Posterior vena cava (tissue), 2 donors: ENCODE data around the gene UBQLNL. TPM values are rescaled to one million over a fixed set of nuclear protein-coding genes. Genes with fewer than 3 reads are reported as not detected.

Experiments
- total RNA-seq, 2 donors: library from RNA; stranded (reverse); fragmentation: NEBNext Ultra II Directional; extraction: Animal tissue kit (Norgen Biotek cat#: 25700); gene quantifications; one replicate each; pipeline ENCODE4 v1.2.1, GENCODE V29; 2021
- donor health status: DM: yes; HTN: yes; CAD: no.
- donor health status: DM: yes; HTN: yes; CAD: no.

UBQLNL gene
- total RNA-seq, 2 donors from 2014 or later = 0.32 to 0.38 TPM

Other genes with a start within 250 kb of the UBQLNL start
- not detected for gene HBE1, start 246.8 kb downstream of the UBQLNL start, total RNA-seq
- gene OR51B4, start 214.8 kb downstream of the UBQLNL start, total RNA-seq = under 1 TPM in 1 of 2 donors, not detected in 1; 0.46 TPM
- gene OR51B2, start 192.4 kb downstream of the UBQLNL start, total RNA-seq = not detected
- under 1 TPM; 0.29 to 0.51 TPM for gene OR51B5, start 173.2 kb downstream of the UBQLNL start, total RNA-seq
- gene OR51B6, start 165.2 kb downstream of the UBQLNL start, total RNA-seq = not detected
- not detected for gene OR51M1, start 132.9 kb downstream of the UBQLNL start, total RNA-seq
- not detected for gene OR51Q1, start 94.6 kb downstream of the UBQLNL start, total RNA-seq
- gene OR51I1, start 75.2 kb downstream of the UBQLNL start, total RNA-seq = not detected
- gene OR51I2, start 67.4 kb downstream of the UBQLNL start, total RNA-seq = not detected
- not detected for gene OR52D1, start 28.0 kb downstream of the UBQLNL start, total RNA-seq
- under 1 TPM in 1 of 2 donors, not detected in 1; 0.38 TPM for gene UBQLN3, start 6.7 kb downstream of the UBQLNL start, total RNA-seq
- gene OR52H1, start 31.8 kb upstream of the UBQLNL start, total RNA-seq = under 1 TPM; 0.24 to 0.51 TPM
- not detected for gene OR52B6, start 64.2 kb upstream of the UBQLNL start, total RNA-seq
- gene TRIM6, start 79.9 kb upstream of the UBQLNL start, total RNA-seq = 1 to 10 TPM; 1.8 to 3.2 TPM
- gene TRIM34, start 108.3 kb upstream of the UBQLNL start, total RNA-seq = 1 to 10 TPM; 4.1 to 4.5 TPM
- gene TRIM5, start 168.4 kb upstream of the UBQLNL start, total RNA-seq = 10 to 100 TPM; 18.1 to 20.2 TPM
- gene TRIM22, start 173.1 kb upstream of the UBQLNL start, total RNA-seq = 10 to 100 TPM; 40.7 to 60.4 TPM
- gene OR56B1, start 219.7 kb upstream of the UBQLNL start, total RNA-seq = under 1 TPM in 1 of 2 donors, not detected in 1; 0.19 TPM
- under 1 TPM in 1 of 2 donors, not detected in 1; 0.24 TPM for gene OR52N4, start 237.5 kb upstream of the UBQLNL start, total RNA-seq